ENCODE results near the gene CNTNAP2.

The CNTNAP2 gene

GRCh38 chr7:148011753-148012152 lies 1895.2 kb downstream of the CNTNAP2 start:
- H3K27me3 ChIP-seq (replicated peaks; ENCODE audit: control insufficient read depth, insufficient read depth, low read length, poor library complexity, severe bottlenecking): no peaks in the 10 kb centered on the region
- H3K9me3 ChIP-seq (ENCODE audit: control insufficient read depth, low read length): no peaks in the 10 kb centered on the region

GRCh38 chr7:148014001-148014400 lies 1897.4 kb downstream of the CNTNAP2 start:
- DNase-seq: no peak
- Histone ChIP-seq H3K9me3 (ENCODE audit: control insufficient read depth, low read length) (no peaks in the 10 kb centered on the region), H3K36me3 (ENCODE audit: control insufficient read depth, insufficient read depth, low read length) (no peaks in the 10 kb centered on the region), H3K27ac (ENCODE audit: insufficient read depth, low read length, poor library complexity, severe bottlenecking) (no peak overlapping the region), H3K4me3 (ENCODE audit: insufficient read depth, low read depth, low read length, poor library complexity, severe bottlenecking) (no peak overlapping the region), H3K4me1 (ENCODE audit: control insufficient read depth, insufficient read depth, low read length, poor library complexity, severe bottlenecking) (no peaks in the 10 kb centered on the region), H3K27me3 (replicated peaks; ENCODE audit: control insufficient read depth, insufficient read depth, low read length, poor library complexity, severe bottlenecking) (no peaks in the 10 kb centered on the region)

More at GRCh38 chr7:148011753-148012152, 1895.2 kb downstream of the CNTNAP2 start:
- no peak overlapping the region for H3K27ac ChIP-seq (ENCODE audit: insufficient read depth, low read length, poor library complexity, severe bottlenecking)
- H3K4me3 ChIP-seq (ENCODE audit: insufficient read depth, low read depth, low read length, poor library complexity, severe bottlenecking): no peak overlapping the region
- no peak for DNase-seq
- no peaks in the 10 kb centered on the region for H3K36me3 ChIP-seq (ENCODE audit: control insufficient read depth, insufficient read depth, low read length)
- H3K4me1 ChIP-seq (ENCODE audit: control insufficient read depth, insufficient read depth, low read length, poor library complexity, severe bottlenecking): no peaks in the 10 kb centered on the region

- Histone ChIP-seq H3K4me1 (ENCODE audit: control insufficient read depth, insufficient read depth, low read length, poor library complexity, severe bottlenecking) (no peaks in the 10 kb centered on the region), H3K36me3 (ENCODE audit: control insufficient read depth, insufficient read depth, low read length) (no peaks in the 10 kb centered on the region), H3K4me3 (ENCODE audit: insufficient read depth, low read depth, low read length, poor library complexity, severe bottlenecking) (no peak overlapping the region), H3K27ac (ENCODE audit: insufficient read depth, low read length, poor library complexity, severe bottlenecking) (no peak overlapping the region), H3K9me3 (ENCODE audit: control insufficient read depth, low read length) (no peaks in the 10 kb centered on the region), H3K27me3 (replicated peaks; ENCODE audit: control insufficient read depth, insufficient read depth, low read length, poor library complexity, severe bottlenecking) (no peaks in the 10 kb centered on the region)
- DNase-seq: no peak
Measured at GRCh38 chr7:148014541-148014940, 1897.9 kb downstream of the CNTNAP2 start.

GRCh38 chr7:148017126-148017525 lies 1900.5 kb downstream of the CNTNAP2 start:
- no peak overlapping the region for H3K4me3 ChIP-seq (ENCODE audit: insufficient read depth, low read depth, low read length, poor library complexity, severe bottlenecking)
- H3K27me3 ChIP-seq (replicated peaks; ENCODE audit: control insufficient read depth, insufficient read depth, low read length, poor library complexity, severe bottlenecking): no peaks in the 10 kb centered on the region
- no peaks in the 10 kb centered on the region for H3K4me1 ChIP-seq (ENCODE audit: control insufficient read depth, insufficient read depth, low read length, poor library complexity, severe bottlenecking)
- no peaks in the 10 kb centered on the region for H3K9me3 ChIP-seq (ENCODE audit: control insufficient read depth, low read length)
- no peak overlapping the region for H3K27ac ChIP-seq (ENCODE audit: insufficient read depth, low read length, poor library complexity, severe bottlenecking)
- H3K36me3 ChIP-seq (ENCODE audit: control insufficient read depth, insufficient read depth, low read length): no peaks in the 10 kb centered on the region
- DNase-seq: no peak

GRCh38 chr7:148020679-148021078 lies 1904.1 kb downstream of the CNTNAP2 start:
- Histone ChIP-seq H3K4me1 (ENCODE audit: control insufficient read depth, insufficient read depth, low read length, poor library complexity, severe bottlenecking) (no peaks in the 10 kb centered on the region), H3K36me3 (ENCODE audit: control insufficient read depth, insufficient read depth, low read length) (no peaks in the 10 kb centered on the region), H3K27ac (ENCODE audit: insufficient read depth, low read length, poor library complexity, severe bottlenecking) (no peak overlapping the region), H3K27me3 (replicated peaks; ENCODE audit: control insufficient read depth, insufficient read depth, low read length, poor library complexity, severe bottlenecking) (no peaks in the 10 kb centered on the region), H3K9me3 (ENCODE audit: control insufficient read depth, low read length) (no peaks in the 10 kb centered on the region), H3K4me3 (ENCODE audit: insufficient read depth, low read depth, low read length, poor library complexity, severe bottlenecking) (no peak overlapping the region)
- DNase-seq: no peak

- Histone ChIP-seq H3K27me3 (replicated peaks; ENCODE audit: control insufficient read depth, insufficient read depth, low read length, poor library complexity, severe bottlenecking) (no peaks in the 10 kb centered on the region), H3K4me1 (ENCODE audit: control insufficient read depth, insufficient read depth, low read length, poor library complexity, severe bottlenecking) (no peaks in the 10 kb centered on the region), H3K36me3 (ENCODE audit: control insufficient read depth, insufficient read depth, low read length) (no peaks in the 10 kb centered on the region), H3K4me3 (ENCODE audit: insufficient read depth, low read depth, low read length, poor library complexity, severe bottlenecking) (no peak overlapping the region), H3K9me3 (ENCODE audit: control insufficient read depth, low read length) (no peaks in the 10 kb centered on the region), H3K27ac (ENCODE audit: insufficient read depth, low read length, poor library complexity, severe bottlenecking) (no peak overlapping the region)
- DNase-seq: no peak
Measured at GRCh38 chr7:148021507-148022045, 1905.0 kb downstream of the CNTNAP2 start.

- H3K36me3 ChIP-seq (ENCODE audit: control insufficient read depth, insufficient read depth, low read length): no peaks in the 10 kb centered on the region
- H3K4me3 ChIP-seq (ENCODE audit: insufficient read depth, low read depth, low read length, poor library complexity, severe bottlenecking): no peak overlapping the region
- no peaks in the 10 kb centered on the region for H3K27me3 ChIP-seq (replicated peaks; ENCODE audit: control insufficient read depth, insufficient read depth, low read length, poor library complexity, severe bottlenecking)
- H3K9me3 ChIP-seq (ENCODE audit: control insufficient read depth, low read length): no peaks in the 10 kb centered on the region
- H3K4me1 ChIP-seq (ENCODE audit: control insufficient read depth, insufficient read depth, low read length, poor library complexity, severe bottlenecking): no peaks in the 10 kb centered on the region
- H3K27ac ChIP-seq (ENCODE audit: insufficient read depth, low read length, poor library complexity, severe bottlenecking): no peak overlapping the region
- no peak for DNase-seq
Measured at GRCh38 chr7:148022832-148023231, 1906.2 kb downstream of the CNTNAP2 start.

GRCh38 chr7:148026713-148027112 lies 1910.1 kb downstream of the CNTNAP2 start:
- H3K4me1 ChIP-seq (ENCODE audit: control insufficient read depth, insufficient read depth, low read length, poor library complexity, severe bottlenecking): no peaks in the 10 kb centered on the region
- no peaks in the 10 kb centered on the region for H3K36me3 ChIP-seq (ENCODE audit: control insufficient read depth, insufficient read depth, low read length)
- DNase-seq: no peak
- H3K4me3 ChIP-seq (ENCODE audit: insufficient read depth, low read depth, low read length, poor library complexity, severe bottlenecking): no peak overlapping the region
- no peaks in the 10 kb centered on the region for H3K9me3 ChIP-seq (ENCODE audit: control insufficient read depth, low read length)
- H3K27me3 ChIP-seq (replicated peaks; ENCODE audit: control insufficient read depth, insufficient read depth, low read length, poor library complexity, severe bottlenecking): no peaks in the 10 kb centered on the region
- H3K27ac ChIP-seq (ENCODE audit: insufficient read depth, low read length, poor library complexity, severe bottlenecking): no peak overlapping the region

GRCh38 chr7:148028165-148028564 lies 1911.6 kb downstream of the CNTNAP2 start:
- Histone ChIP-seq H3K36me3 (ENCODE audit: control insufficient read depth, insufficient read depth, low read length) (no peaks in the 10 kb centered on the region), H3K4me1 (ENCODE audit: control insufficient read depth, insufficient read depth, low read length, poor library complexity, severe bottlenecking) (no peaks in the 10 kb centered on the region)

GRCh38 chr7:148031019-148031418 lies 1914.4 kb downstream of the CNTNAP2 start:
- no peaks in the 10 kb centered on the region for H3K9me3 ChIP-seq (ENCODE audit: control insufficient read depth, low read length)
- no peak for DNase-seq
- H3K36me3 ChIP-seq (ENCODE audit: control insufficient read depth, insufficient read depth, low read length): no peaks in the 10 kb centered on the region
- H3K27me3 ChIP-seq (replicated peaks; ENCODE audit: control insufficient read depth, insufficient read depth, low read length, poor library complexity, severe bottlenecking): no peaks in the 10 kb centered on the region
- no peak overlapping the region for H3K4me3 ChIP-seq (ENCODE audit: insufficient read depth, low read depth, low read length, poor library complexity, severe bottlenecking)
- H3K27ac ChIP-seq (ENCODE audit: insufficient read depth, low read length, poor library complexity, severe bottlenecking): no peak overlapping the region
- H3K4me1 ChIP-seq (ENCODE audit: control insufficient read depth, insufficient read depth, low read length, poor library complexity, severe bottlenecking): no peaks in the 10 kb centered on the region

More at GRCh38 chr7:148028165-148028564, 1911.6 kb downstream of the CNTNAP2 start:
- Histone ChIP-seq H3K27ac (ENCODE audit: insufficient read depth, low read length, poor library complexity, severe bottlenecking) (no peak overlapping the region), H3K4me3 (ENCODE audit: insufficient read depth, low read depth, low read length, poor library complexity, severe bottlenecking) (no peak overlapping the region), H3K9me3 (ENCODE audit: control insufficient read depth, low read length) (no peaks in the 10 kb centered on the region), H3K27me3 (replicated peaks; ENCODE audit: control insufficient read depth, insufficient read depth, low read length, poor library complexity, severe bottlenecking) (no peaks in the 10 kb centered on the region)
- DNase-seq: no peak
